Measurements from ENCODE around the gene TAF11L4. TPM values are rescaled to one million over a fixed set of nuclear protein-coding genes. Genes with fewer than 3 reads are reported as not detected.
"Not testable (repeated sequence)": the region's sequence is repeated elsewhere in the genome, so short reads cannot be mapped to it uniquely, and the experiment has no call there.

Gene TAF11L4
- not detected for total RNA-seq
- total RNA-seq (2013) = not detected

- not testable (repeated sequence) for H3K27me3 Mint-ChIP-seq (ENCODE audit: low read depth in 2 of 2); H3K27me3 ChIP-seq (ENCODE audit: control insufficient read depth, insufficient read depth, low read length); H3K9me3 Mint-ChIP-seq
Measured at GRCh38 chr5:17521501-17521900, at the start of gene TAF11L4. TSS of gene TAF11L4 (plus strand) at chr5:17521801.

GRCh38 chr5:17475064-17475463, 46.5 kb upstream of the TAF11L4 start:
- H3K27me3 Mint-ChIP-seq (ENCODE audit: low read depth in 2 of 2); H3K27ac Mint-ChIP-seq; H3K4me1 ChIP-seq (ENCODE audit: control insufficient read depth, insufficient read depth, low read length); DNase-seq; H3K4me1 Mint-ChIP-seq; H3K27me3 ChIP-seq (ENCODE audit: control insufficient read depth, insufficient read depth, low read length); H3K36me3 Mint-ChIP-seq; H3K36me3 ChIP-seq (ENCODE audit: control insufficient read depth, insufficient read depth, low read length); H3K9me3 ChIP-seq (ENCODE audit: control insufficient read depth, insufficient read depth, low read length); ATAC-seq; H3K4me3 Mint-ChIP-seq; intact Hi-C loops (cut with micrococcal nuclease); H3K27ac ChIP-seq (ENCODE audit: low read length); H3K4me3 ChIP-seq (ENCODE audit: low read length): not testable (repeated sequence)
- peaks cover 12% of the 10 kb centered on the region in 2 donors for H3K9me3 Mint-ChIP-seq

More at GRCh38 chr5:17521501-17521900, at the start of gene TAF11L4:
- H3K4me3 Mint-ChIP-seq; H3K36me3 Mint-ChIP-seq; H3K27ac Mint-ChIP-seq; H3K27ac ChIP-seq (ENCODE audit: low read length); H3K4me1 ChIP-seq (ENCODE audit: control insufficient read depth, insufficient read depth, low read length); intact Hi-C loops (cut with micrococcal nuclease); H3K4me1 Mint-ChIP-seq; H3K9me3 ChIP-seq (ENCODE audit: control insufficient read depth, insufficient read depth, low read length); DNase-seq; H3K4me3 ChIP-seq (ENCODE audit: low read length); ATAC-seq; H3K36me3 ChIP-seq (ENCODE audit: control insufficient read depth, insufficient read depth, low read length): not testable (repeated sequence)
- no CpG with 5 or more reads among the region's 15 CpGs for WGBS (ENCODE audit: insufficient coverage)

- no peak for TF ChIP-seq CTCF (IDR thresholded peaks at IDR 0.05)
- H3K36me3 Mint-ChIP-seq = peaks cover 6% of the 10 kb centered on the region
- Histone ChIP-seq H3K27ac (ENCODE audit: low read length) (no peak overlapping the region), H3K4me3 (ENCODE audit: low read length) (no peak overlapping the region), H3K9me3 (ENCODE audit: control insufficient read depth, insufficient read depth, low read length) (no peaks in the 10 kb centered on the region), H3K27me3 (ENCODE audit: control insufficient read depth, insufficient read depth, low read length) (no peaks in the 10 kb centered on the region), H3K4me1 (ENCODE audit: control insufficient read depth, insufficient read depth, low read length) (no peaks in the 10 kb centered on the region), H3K36me3 (ENCODE audit: control insufficient read depth, insufficient read depth, low read length) (no peaks in the 10 kb centered on the region)
- ATAC-seq = no peak
- 100% methylated on average over 3 of the region's 3 CpGs for WGBS (ENCODE audit: insufficient coverage)
- intact Hi-C loops (cut with micrococcal nuclease) = no loop called here
- no peak for DNase-seq
- peaks cover 12 to 13% of the 10 kb centered on the region in 2 donors for H3K9me3 Mint-ChIP-seq
- H3K27me3 Mint-ChIP-seq (ENCODE audit: low read depth in 2 of 2) = no peaks in the 10 kb centered on the region
- H3K4me1 Mint-ChIP-seq = no peaks in the 10 kb centered on the region
- H3K4me3 Mint-ChIP-seq = no peak overlapping the region
- no peak overlapping the region for H3K27ac Mint-ChIP-seq
Measured at GRCh38 chr5:17477043-17477442, 44.6 kb upstream of the TAF11L4 start.

GRCh38 chr5:17477573-17478265, 43.9 kb upstream of the TAF11L4 start:
- no peak overlapping the region for H3K4me3 Mint-ChIP-seq
- ATAC-seq = no peak
- 86% methylated on average over 6 of the region's 7 CpGs for WGBS (ENCODE audit: insufficient coverage)

More at GRCh38 chr5:17477573-17478265, 43.9 kb upstream of the TAF11L4 start:
- intact Hi-C loops (cut with micrococcal nuclease) = no loop called here
- no peak for TF ChIP-seq CTCF (IDR thresholded peaks at IDR 0.05)
- no peak overlapping the region for H3K27ac ChIP-seq (ENCODE audit: low read length)
- H3K9me3 Mint-ChIP-seq = peaks cover 10% of the 10 kb centered on the region in 2 donors
- H3K27ac Mint-ChIP-seq = no peak overlapping the region
- DNase-seq = no peak
- H3K4me3 ChIP-seq (ENCODE audit: low read length) = no peak overlapping the region
- H3K27me3 Mint-ChIP-seq (ENCODE audit: low read depth in 2 of 2) = no peaks in the 10 kb centered on the region
- H3K9me3 ChIP-seq (ENCODE audit: control insufficient read depth, insufficient read depth, low read length) = no peaks in the 10 kb centered on the region
- H3K36me3 Mint-ChIP-seq = peaks cover 6% of the 10 kb centered on the region
- no peaks in the 10 kb centered on the region for H3K4me1 Mint-ChIP-seq
- H3K27me3 ChIP-seq (ENCODE audit: control insufficient read depth, insufficient read depth, low read length) = no peaks in the 10 kb centered on the region
- no peaks in the 10 kb centered on the region for H3K36me3 ChIP-seq (ENCODE audit: control insufficient read depth, insufficient read depth, low read length)
- no peaks in the 10 kb centered on the region for H3K4me1 ChIP-seq (ENCODE audit: control insufficient read depth, insufficient read depth, low read length)

All from natural killer cell (primary cell).